LNCAP (cell line): ENCODE results near the gene AGPAT4.

Source experiments
- CTCF ChIP-seq: fragments of 450-650 bp; IDR thresholded peaks from 2 replicates; pipeline ENCODE4 v1.5.1; 2017; ENCODE audit warnings: mild to moderate bottlenecking

AGPAT4 gene

GRCh38 chr6:161139304-161139765 is 134.5 kb downstream of the AGPAT4 start:
- TF ChIP-seq CTCF, result no peak

GRCh38 chr6:161138543-161139303 is 135.1 kb downstream of the AGPAT4 start:
- no peak for TF ChIP-seq CTCF

GRCh38 chr6:161137839-161138542 is 135.9 kb downstream of the AGPAT4 start:
- no peak for TF ChIP-seq CTCF

- no peak for TF ChIP-seq CTCF
These were observed 136.5 kb downstream of the AGPAT4 start for GRCh38 chr6:161137320-161137719.

- TF ChIP-seq CTCF, result no peak
These were observed 137.2 kb downstream of the AGPAT4 start for GRCh38 chr6:161136655-161137054.

- TF ChIP-seq CTCF, result no peak
These were observed 137.9 kb downstream of the AGPAT4 start for GRCh38 chr6:161135695-161136591.

- TF ChIP-seq CTCF, result no peak
These were observed 139.1 kb downstream of the AGPAT4 start for GRCh38 chr6:161134550-161135298.
